HuH-7.5 (cell line): ENCODE data around the gene PLK2.

Experiments used
- DNase-seq: peaks from one replicate; pipeline ENCODE4 v3.0.0; 2011; ENCODE audit warnings: low spot score

The PLK2 gene

GRCh38 chr5:58460002-58460731, at the start of gene PLK2:
PLK2 (minus strand) TSS chr5:58460086; CDS start chr5:58459959, 127 bp downstream.
- DNase-seq, result peak; percentile 59

DNA sequence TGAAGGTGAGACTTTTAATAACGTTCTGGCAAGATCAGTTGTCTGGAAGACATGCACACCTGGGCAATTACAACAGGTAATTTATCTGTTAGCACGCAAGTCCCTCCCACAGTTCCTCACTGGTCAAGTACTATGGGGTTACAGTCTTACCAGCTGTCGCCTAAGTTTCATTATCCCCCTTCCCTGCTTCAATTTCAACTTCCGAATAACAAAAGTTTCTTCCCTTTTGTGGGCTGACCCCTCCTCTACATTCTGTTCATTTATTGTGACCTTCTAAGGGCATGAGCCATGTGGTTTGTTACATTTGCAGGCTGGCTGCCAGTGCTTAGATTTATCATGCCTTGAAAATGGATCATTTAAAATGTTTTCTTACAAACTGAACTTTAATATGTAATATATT, 47.8 kb upstream of the PLK2 start:
- DNase-seq, result no peak

DNA sequence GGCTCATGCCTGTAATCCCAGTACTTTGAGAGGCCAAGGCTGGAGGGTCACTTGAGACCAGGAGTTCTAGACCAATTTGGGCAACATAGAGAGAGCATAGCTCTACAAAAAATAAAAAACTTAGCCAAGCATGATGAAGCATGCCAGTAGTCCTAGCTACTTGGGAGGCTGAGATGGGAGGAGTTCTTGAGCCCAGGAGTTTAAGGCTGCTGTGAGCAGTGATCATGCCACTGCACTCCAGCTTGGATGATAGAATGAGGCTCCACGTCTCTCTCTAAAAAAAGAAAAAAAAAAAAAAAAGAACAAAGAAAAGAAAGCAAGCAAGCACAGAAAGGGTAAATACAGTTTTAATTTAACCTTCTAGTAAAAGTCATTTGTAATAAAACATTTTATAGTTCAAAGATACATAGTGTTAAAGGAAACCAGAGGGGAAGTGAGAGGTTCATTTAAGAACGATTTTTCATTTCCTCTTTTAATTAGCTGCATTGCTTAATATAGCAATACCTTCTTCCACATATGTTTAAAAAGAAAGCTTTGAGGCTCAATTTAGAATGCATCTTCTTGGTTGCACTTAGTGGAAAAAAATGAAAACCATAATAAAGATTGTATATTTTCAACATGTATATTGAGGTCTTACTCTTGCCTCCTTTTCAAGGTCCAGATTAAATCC, 46.2 kb upstream of the PLK2 start:
- no peak for DNase-seq

- DNase-seq, result no peak
These were observed 45.6 kb upstream of the PLK2 start for GRCh38 chr5:58505502-58505901.

- no peak for DNase-seq
These were observed 44.9 kb upstream of the PLK2 start for GRCh38 chr5:58504766-58505165.

- DNase-seq, result no peak
These were observed 43.6 kb upstream of the PLK2 start for GRCh38 chr5:58503390-58504046.

DNA sequence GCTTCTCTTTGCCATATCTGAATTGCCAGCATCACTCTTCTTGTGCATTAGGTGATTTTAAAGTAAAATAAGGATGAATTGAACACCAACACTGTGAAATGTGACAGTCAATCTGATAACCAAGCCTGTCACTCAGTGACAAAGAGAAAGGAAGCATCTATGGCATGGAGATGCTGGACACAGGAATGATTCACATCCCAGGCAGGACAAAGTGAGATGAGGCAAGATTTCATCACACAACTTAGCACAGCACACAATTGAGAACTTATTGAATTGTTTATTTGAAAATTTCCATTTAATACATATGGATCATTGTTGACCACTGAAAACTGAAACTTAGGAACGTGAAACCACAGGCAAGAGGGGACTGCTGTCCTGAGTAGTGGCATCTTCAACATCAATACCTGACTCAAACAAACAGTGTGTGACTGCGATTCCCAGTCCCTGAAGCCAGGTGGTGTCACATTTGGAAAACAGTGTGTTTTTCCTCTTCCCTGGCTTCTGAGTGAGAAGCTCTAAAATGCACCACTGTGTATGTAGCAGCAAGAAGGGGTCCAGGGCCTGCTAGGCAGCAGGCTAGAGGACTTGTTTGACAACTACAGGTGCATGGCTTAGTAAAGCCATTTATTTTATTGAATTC, 42.0 kb upstream of the PLK2 start:
- no peak for DNase-seq

DNA sequence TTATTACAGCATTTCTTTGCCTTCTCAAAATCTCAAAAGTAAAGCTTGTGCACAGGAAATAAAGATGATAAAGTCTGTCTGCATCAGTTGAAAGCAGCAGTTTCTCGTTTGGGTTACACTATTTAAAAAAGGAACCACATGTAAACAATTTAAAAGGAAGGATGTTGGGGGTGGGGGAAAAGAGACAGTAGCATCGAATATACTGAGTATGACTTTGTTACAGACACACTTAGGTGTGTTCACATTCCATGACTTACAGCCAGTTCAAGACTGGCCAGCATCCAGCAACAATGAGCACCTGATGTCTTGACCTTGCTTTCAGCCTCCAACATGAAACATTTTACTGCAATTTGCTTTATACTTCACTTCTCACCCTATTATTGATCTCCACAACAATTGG, 40.1 kb upstream of the PLK2 start:
- no peak for DNase-seq

GRCh38 chr5:58499231-58499630, 39.3 kb upstream of the PLK2 start:
- DNase-seq, result no peak

GRCh38 chr5:58498340-58498942, 38.6 kb upstream of the PLK2 start:
- no peak for DNase-seq

GRCh38 chr5:58497921-58498320, 38.0 kb upstream of the PLK2 start:
- no peak for DNase-seq

- no peak for DNase-seq
These were observed 37.5 kb upstream of the PLK2 start for GRCh38 chr5:58497386-58497785.

DNA sequence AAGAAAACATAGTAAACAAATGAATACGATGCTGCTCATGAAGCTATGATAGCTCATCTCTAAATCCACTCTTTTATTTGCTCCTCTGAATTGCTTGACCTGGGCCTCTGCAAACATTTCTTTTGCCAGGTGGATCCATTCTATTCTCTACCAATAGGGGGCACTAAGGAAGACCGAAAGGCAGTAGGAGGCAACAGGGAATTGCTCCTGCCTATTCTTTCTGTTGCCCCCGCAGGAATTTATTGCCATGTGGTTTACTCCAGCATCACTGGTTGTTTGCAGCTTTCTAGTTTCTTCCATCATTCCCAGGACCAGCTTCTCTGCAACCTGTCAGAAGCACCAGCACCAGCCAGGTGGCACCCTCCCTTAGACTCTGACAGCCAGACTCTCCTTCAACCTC, 36.6 kb upstream of the PLK2 start:
- no peak for DNase-seq

DNA sequence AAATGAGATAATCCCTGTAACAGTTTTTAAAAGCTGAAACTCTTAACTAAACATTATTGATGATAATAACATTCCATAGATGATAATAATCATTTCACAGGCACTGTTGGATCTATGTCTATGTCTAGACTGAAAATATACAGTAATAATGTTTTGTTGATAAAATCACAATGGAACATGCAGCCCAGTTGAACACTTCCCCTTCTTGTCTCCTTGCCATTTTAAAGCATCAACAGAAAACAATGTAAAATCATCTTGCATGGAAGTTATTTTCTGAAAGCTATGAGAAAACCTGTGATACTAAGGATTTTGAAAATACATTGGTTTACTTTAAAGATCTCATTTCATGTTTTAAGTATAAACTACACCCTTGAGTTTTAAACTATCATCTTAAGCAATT, 33.3 kb upstream of the PLK2 start:
- no peak for DNase-seq

DNA sequence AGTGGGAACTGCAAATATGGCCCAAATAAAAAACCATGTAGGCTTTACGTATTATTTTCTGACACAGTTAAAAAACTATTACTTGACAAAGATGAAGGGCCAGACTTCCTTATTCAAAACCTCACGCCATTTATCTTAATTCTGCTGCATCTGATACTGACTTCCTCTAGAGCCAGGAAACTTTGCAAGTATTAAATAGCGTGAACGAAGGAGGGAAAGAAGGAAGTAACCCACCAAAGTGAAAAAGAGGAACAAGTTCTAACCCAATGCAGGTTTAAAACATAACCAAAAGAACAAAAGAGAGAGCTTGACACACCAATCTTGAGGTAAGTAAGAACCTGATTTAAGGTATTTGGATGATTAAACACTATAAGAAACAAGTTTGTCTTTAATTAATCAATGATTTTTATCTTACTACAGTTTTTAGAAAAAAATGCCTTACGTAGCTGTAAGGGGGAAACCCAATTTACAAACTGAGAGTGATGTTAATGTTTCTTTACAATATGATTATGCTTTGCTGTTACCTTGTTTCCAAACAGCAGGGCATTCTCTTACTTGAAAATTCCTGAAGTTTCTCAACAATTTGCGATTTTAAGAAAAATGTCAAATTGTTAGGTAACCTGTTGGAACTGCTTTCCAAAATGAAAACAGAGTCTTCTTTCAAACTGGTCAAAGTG, 31.5 kb upstream of the PLK2 start, which contains the start of gene GAPT:
TSS of gene GAPT (plus strand) at position 220 of the 677 bp plus-strand sequence. CDS start 3,102 bp downstream, outside the sequence.
- no peak for DNase-seq

DNA sequence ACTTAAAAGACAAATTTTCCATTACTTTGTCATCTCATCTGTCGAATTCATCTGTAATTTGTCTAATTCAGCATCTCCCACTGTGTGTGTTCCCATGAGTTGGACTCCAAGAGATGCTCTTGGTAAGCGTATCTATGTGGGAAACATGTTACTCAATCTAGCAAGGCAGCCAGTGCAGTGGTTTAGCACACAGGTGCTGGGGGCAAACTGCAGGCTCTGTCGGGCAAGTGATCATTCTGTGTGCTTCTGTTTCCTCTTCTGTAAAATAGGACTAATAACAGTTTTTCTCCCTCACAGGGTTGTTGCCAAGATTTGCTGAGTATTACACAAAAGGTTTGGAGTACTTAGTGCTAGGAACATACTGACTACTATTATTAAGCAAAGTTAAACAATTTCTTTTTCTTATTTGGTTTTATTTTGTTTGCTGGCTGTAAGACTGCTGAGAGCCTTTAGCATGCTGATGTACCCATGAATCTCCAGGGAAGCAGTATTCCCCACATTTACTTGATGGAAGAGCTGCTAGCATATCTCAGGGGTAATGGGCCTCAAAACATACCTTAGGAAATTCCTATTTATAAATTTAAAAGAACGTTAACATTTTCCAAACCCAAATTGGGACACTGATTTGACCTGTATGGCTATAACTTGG, 30.6 kb upstream of the PLK2 start:
- no peak for DNase-seq

DNA sequence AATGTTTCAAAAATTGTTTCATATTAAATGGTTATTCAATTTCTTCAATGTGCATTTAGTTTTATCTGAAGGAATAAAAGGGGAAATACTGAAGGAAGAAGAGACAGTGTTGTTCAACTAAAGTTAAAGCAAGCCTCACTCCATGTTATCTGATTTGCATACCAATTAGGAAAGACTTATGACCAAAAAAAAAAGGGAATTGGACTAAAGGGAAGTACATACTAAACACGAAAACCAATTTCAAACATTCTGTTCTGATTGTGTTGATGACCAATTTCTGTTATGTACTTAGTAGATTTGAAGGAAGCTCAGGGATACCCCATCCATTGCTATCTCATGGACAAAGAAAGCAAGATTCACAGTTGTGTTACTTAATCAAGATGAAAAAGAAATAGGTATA, 26.4 kb upstream of the PLK2 start:
- DNase-seq, result no peak

DNA sequence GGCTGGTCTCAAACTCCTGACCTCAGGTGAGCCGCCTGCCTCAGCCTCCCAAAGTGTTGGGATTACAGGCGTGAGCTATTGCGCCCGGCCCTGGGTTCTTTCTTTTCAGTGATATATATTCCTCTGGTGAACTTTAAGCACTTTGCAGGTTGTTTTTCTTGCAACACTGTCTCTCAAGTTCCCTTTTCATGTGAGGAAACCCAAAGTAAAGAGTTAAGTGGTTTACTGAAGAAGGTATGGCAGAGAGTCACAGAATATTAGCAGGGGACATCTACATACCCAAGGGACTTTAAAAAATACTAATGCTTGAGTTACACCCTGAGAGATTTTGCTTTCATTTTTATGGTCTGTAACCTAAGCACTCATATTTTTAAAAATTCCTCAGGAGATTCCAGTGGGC, 24.6 kb upstream of the PLK2 start:
- DNase-seq, result no peak

DNA sequence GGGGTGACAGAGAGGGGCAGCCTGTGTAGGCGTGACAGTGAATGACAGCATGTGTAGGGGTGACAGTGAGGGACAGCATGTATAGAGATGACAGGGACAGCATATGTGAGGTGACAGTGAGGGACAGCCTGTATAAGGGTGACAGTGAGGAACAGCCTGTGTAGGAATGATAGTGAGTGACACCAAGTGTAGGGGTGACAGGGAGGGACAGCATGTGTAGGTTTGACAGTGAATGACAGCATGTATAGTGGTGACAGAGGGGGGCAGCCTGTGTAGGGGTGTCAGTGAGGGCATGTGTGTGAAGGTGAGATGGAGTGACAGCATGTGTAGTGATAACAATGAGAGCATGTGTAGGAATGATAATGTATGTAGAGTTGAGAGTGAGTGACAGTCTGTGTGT, 22.6 kb upstream of the PLK2 start:
- DNase-seq, result no peak

- DNase-seq, result no peak
These were observed 21.9 kb upstream of the PLK2 start for GRCh38 chr5:58481828-58482227.

DNA sequence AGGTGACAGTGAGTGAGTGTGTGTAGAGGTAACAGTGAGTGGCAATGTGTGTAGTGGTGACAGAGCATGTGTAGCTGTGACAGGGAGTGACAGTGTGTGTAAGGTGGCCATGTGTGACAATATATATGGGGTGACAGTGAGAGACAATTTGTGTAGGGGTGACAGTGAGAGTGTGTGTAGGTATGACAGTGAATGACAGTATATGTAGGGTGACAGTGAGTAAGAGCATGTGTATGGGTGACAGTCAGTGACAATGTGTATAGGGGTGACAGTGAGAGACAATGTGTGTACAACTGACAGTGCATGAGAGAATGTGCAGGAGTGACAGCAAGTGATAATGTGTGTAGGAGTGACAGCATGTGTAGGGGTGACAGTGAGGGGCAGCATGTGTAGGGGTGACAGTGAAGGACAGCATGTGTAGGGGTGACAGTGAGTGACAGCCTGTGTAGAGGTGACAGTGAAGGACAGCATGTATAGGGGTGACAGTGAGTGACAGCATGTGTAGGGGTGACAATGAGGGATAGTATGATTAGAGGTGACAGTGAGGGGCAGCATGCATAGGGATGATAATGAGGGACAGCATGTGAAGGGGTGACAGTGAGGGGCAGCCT, 21.3 kb upstream of the PLK2 start:
- no peak for DNase-seq
